IPS-NIHi7 (cell line): Measurements from ENCODE around the gene SMAD7.

Experiments
- DNase-seq: peaks from one replicate; pipeline ENCODE4 v3.0.0; 2012; ENCODE audit warnings: mixed read lengths; ENCODE audit errors: extremely low spot score

Gene SMAD7

GRCh38 chr18:48944634-48945033 is 6.1 kb downstream of the SMAD7 start:
- no peak for DNase-seq

- DNase-seq: no peak
Measured at GRCh38 chr18:48943736-48944527, 6.8 kb downstream of the SMAD7 start.

- no peak for DNase-seq
Measured at GRCh38 chr18:48943333-48943732, 7.4 kb downstream of the SMAD7 start.

GRCh38 chr18:48942554-48943261 is 8.1 kb downstream of the SMAD7 start:
- DNase-seq: no peak

- DNase-seq: no peak
Measured at GRCh38 chr18:48942086-48942485, 8.7 kb downstream of the SMAD7 start.

- DNase-seq: no peak
Measured at GRCh38 chr18:48941672-48942071, 9.1 kb downstream of the SMAD7 start.

GRCh38 chr18:48940854-48941611 is 9.7 kb downstream of the SMAD7 start:
- no peak for DNase-seq

- DNase-seq: peak; percentile 62
Measured at GRCh38 chr18:48939205-48940097, 11.3 kb downstream of the SMAD7 start.

GRCh38 chr18:48938827-48939204 is 11.9 kb downstream of the SMAD7 start:
- no peak for DNase-seq

GRCh38 chr18:48937869-48938750 is 12.7 kb downstream of the SMAD7 start:
- DNase-seq: no peak

- DNase-seq: no peak
Measured at GRCh38 chr18:48935433-48935774, 15.4 kb downstream of the SMAD7 start.

GRCh38 chr18:48934723-48935432 is 15.9 kb downstream of the SMAD7 start:
- no peak for DNase-seq

- DNase-seq: no peak
Measured at GRCh38 chr18:48934415-48934722, 16.4 kb downstream of the SMAD7 start.

GRCh38 chr18:48933578-48934414 is 17.0 kb downstream of the SMAD7 start:
- DNase-seq: no peak

GRCh38 chr18:48932822-48933510 is 17.8 kb downstream of the SMAD7 start:
- DNase-seq: no peak

- no peak for DNase-seq
Measured at GRCh38 chr18:48932462-48932818, 18.3 kb downstream of the SMAD7 start.

- DNase-seq: no peak
Measured at GRCh38 chr18:48931680-48932461, 18.9 kb downstream of the SMAD7 start.

- no peak for DNase-seq
Measured at GRCh38 chr18:48930926-48931325, 19.8 kb downstream of the SMAD7 start.
